Stimulated activated CD8-positive, alpha-beta memory T cell treated with anti-CD3 and anti-CD28 coated beads, Interleukin-15, amount 100 ng/mL, for 1 hour (primary cell): Measurements from ENCODE around the gene CGGBP1.
A peak's percentile ranks its signal among the peaks of the same experiment; 100 is the strongest.

Experiments used
- DNase-seq: peaks from one replicate; pipeline ENCODE4 v3.0.0-alpha.2; 2020; ENCODE audit warnings: low read depth

The CGGBP1 gene, protein sequence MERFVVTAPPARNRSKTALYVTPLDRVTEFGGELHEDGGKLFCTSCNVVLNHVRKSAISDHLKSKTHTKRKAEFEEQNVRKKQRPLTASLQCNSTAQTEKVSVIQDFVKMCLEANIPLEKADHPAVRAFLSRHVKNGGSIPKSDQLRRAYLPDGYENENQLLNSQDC

DNA sequence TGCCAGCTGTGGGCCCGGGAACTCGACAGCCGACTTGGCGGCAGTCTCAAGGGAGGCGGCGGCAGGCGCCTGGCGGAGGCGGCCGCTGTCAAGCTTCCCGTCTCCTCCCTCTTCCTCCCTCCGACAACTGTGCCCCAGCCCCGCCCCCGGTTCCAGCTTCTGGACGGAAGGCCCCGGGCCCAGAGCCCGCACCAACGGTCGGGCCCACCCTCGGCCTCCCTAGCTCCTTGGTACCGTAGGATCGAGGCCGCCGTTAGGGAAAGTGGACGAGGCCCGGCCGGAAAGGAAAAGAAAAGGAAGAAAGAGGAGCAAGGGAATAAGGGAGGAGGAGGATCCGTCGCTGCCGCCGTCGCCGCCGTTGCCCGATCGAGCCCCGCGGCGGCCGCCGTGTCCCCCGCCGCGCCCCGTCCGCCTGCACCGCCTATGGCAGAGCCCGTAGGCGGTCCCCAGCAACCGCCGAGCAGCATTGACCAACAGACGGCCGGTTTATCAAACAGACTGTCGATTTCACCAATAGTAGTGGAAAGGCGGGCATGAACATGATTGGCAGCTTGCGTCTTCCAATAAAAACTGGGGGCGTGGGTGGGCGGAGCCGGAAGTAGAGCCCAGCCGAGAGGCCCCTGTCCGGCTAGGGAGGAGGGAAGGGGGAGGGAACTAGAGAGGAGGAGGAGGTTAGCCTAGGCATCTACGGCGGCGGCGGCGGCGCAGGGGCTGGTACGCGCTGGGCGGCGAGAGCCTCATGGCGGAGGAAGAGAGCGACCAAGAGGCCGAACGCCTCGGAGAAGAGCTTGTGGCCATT is at the start of gene CGGBP1, which contains the start of gene ZNF654:
TSS of gene CGGBP1 (minus strand) at position 425 of the 799 bp plus-strand sequence. CDS start 3,029 bp downstream, outside the sequence.
TSS of gene ZNF654 (plus strand) at position 675 of the 799 bp plus-strand sequence. CDS start at position 740, 65 bp downstream.
- DNase-seq: peak; percentile 99

DNA sequence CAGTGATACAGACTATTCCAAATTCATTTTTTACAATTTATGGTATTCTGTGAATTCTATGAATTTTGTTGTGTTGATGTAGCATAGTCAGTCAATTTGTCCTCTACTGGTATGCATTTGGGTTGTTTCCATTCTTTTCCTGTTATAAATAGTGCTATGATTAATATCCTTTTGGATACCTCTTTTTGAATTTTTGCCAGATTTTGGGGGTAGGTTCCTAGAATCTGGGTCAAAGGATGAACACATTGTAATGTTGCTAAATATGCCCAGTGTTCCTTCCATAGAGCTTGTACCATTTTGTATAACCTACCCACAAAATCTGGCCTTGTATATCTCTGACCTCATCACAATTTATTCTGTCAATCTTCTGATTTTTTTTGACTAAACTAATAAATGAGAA is 46.5 kb upstream of the CGGBP1 start:
- DNase-seq: no peak

DNA sequence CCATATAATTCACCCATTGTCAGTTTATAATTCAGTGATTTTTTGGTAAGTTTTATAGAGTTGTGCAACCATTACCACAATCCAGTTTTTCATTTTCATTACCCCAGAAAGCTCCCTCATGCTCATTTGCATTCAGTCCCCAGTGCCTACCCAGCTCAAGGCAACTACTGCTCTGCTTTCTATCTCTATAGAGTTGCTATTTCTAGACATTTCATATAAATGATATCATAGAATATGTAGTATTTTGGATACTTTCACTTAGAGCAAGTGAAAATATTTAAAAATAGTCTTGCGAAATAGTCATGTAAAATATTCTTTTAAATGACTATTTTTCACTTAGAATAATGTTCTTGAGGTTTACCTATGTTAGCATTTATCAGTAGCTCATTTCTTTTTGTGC is 42.3 kb upstream of the CGGBP1 start:
- no peak for DNase-seq

DNA sequence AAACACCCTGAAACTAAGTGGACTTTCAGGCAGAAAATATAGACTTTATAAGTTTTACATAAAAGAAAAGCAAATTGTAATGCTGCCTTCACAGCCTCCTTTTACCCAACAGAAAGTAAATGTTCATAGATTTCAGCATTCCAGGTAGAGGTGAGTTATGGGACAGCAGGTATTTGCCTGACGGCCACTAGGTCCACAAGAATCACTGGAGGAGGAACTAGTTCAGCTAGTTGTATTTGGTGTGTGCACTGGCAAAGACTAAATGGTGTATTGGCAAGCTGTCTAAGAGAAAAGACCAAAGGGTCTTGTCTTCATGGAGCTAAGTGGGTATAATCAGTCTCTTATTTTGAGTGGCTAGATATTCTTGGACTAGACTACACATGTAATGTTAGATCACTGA is 34.5 kb upstream of the CGGBP1 start:
- DNase-seq: no peak

DNA sequence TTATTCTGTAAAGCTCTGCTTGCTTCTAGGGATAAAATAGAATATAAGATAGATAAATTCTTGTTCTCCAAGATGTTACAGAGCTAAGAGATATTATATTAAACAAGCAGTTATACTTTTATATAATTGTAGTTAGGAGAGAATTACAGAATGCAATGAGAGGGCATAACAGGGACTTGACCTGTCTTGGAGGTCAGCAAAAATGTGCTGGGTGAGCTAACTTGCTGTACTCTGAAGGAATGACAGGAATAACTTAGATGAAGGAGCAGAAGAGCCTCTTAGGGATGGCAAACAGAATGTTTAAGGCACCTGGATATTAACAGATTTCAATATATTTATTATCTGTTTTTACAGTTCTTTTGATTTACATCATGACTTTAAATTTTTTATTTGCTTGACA is 33.5 kb upstream of the CGGBP1 start:
- no peak for DNase-seq

DNA sequence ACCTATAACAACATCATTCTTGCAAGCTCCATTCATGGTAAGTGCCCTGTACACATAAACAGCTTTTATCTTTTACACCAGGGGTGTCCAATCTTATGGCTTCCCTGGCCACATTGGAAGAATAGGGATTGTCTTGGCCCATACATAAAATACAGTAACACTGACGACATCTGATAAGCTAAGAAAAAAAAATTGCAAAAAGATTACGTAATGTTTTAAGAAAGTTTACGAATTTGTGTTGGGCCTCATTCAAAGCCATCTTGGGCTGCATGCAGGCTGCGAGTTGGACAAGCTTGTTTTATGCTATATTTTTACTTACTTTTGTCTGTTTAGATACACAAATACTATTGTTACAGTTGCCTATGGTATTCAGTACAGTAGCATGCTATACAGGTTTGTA is 31.9 kb upstream of the CGGBP1 start:
- no peak for DNase-seq

DNA sequence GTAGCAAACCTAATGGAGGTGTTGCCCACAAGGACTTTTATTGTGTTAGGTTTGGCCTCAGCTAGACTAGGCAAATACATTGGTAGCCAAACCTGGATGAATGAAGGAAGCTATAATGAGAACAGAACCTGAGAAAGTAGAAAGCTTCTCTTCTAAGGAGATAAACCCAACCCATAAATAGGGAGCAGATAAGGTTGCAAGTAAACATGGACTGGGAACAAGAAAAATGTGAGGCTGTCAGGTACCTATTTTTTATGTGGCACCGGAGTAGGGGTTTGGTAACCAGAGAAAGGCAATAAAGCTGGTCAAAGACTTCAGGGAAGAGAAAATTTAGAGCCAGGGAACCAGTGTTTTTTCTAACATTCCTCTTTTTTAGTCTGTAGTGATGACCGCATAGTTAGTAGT is 25.3 kb upstream of the CGGBP1 start:
- DNase-seq: no peak

DNA sequence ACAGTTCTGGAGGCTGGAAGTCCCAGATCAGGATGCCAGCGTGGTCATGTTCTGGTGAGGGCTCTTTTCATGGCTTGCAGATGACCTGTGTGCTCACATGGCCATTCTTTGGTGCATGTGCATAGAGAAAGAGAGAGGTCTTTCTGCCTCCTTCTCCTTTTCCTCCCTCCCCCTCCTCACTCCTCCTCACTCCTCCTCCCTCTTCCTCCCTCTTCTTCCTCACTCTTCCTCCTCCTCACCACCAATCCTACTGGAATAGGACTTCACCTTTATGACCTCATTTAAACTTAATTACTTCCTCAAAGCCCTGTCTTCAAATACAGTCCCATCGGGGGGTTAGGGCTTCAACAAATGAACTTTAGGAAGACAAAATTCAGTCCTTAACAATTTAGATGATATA is 24.0 kb upstream of the CGGBP1 start:
- DNase-seq: no peak

DNA sequence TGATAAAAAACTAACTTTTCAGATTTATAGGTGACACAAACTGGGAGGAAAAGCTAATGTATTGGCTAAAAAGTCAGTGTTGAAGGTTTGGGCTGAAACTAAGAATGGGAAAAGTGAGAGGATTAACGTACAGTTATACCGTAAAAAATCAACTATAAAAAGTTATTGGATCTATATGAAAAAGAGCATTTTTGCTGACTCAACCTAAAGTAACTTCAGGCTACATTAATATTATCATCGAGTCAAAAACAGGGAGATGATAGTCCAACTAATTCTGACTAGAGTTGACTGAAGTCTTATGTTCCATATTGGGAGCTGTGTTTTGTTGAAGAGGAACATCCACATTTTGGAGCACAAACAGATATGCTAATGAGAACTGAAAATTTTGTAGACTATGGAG is 20.1 kb upstream of the CGGBP1 start:
- DNase-seq: no peak

DNA sequence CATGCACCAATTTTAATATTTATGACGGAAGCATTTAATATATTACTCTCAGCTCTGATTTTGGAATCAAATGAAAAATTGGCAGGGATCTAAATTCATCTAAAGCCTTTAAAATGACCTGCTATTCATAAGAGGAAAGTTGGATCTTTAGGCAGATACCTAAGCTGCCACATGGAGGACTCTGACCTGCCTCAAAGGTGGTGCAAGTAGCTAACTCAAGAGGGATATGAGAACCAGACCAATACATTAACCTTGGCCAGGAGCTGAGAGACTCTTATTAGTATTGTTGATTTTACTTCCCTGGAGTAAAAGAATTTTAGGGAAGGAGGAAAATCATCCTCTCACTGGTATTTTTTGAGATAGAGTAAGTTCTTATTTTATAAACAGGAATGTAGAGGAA is 17.9 kb upstream of the CGGBP1 start:
- no peak for DNase-seq

DNA sequence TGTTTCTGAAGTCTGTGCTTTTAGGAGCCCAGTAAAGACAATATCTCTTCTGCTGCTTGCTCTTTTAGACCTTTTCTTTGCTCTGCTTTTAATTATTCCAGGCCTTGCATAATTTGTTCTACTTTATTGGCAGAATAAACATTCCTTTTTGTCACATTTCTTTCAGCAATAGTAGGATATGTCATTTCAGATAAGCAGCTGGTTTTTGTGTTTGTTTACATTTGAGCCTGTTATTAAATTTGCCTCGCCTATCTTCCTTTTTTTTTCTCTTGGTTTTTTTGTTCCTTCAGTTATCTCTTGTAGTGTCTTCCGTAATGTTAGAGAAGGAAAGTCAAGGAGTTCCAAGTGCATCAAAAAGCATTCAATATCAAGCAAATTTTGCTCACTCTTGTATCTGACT is 16.7 kb upstream of the CGGBP1 start:
- no peak for DNase-seq

DNA sequence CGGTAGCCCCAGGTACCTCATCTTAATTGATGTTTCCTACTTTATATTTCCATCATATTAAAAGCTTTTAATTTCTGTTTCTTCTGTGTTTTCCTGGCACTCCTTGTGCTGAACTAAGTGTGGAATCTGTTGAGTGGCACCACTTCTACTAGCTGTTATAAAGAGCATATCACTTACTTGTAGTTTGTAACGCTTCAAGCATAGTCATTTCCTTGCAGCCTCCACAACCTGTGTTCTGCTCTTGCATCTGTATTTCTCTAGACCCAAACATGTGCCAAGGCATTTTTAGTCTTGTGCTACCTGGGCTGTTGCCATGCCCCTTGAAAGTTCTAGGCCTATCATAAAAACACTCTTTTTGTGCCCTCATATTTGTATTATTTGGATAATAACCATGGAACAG is 16.3 kb upstream of the CGGBP1 start:
- DNase-seq: no peak

DNA sequence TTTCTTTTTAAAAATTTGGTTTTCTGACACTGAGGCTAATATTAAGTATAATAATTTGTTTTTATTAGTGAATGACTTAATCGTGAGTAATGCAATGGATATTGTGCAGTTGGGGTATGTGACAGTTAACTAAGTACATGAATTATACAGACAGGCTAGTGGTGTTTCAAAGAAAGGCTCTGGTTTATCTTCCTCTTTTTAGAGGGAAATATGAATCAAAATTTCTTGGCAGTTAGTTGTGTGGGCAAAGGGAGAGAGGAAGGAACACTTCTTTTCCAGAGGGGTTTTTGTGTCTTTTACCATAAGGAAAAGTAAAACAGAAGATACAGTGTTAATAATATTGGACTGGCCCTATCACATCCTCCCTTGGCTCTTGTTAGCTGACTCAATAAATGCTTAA is 2.9 kb upstream of the CGGBP1 start:
- DNase-seq: no peak

DNA sequence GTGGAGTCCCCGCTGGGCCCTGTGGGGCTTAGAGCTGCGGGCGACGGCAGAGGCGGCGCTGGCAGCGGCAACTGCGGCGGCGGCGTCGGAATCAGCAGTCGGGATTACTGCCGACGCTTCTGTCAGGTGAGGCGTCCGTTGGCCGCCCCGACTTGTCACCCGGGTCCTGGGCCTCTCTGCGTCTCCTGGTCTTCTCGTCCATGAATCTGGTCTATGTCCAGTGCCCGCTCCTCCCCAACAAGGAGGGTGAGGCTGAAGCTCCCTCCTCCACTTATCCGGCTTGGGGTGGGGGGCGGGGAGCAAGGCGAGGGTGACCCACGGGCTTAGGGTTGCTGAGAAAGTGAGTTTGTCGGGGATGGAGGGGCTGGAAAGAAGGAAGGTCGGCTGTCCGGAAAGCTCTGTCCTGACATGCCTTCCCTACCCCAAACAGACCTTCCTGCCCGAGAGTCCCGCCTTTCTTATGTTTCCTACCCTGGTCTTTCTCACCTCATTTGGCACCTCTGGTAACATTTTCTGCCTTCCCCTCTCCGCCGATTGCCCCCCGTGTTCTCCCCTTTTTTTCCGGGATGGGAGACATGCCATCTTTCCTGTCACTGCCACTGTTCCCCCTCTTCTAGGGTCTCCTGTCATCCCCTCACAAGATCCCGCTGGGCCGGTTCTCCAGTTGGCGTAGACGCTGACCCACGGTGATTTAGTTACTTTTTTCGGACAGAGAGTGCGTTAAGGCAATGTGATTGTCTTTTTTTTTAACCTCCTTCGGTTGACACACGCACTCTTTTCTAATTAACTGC is 770 bp upstream of the CGGBP1 start:
- DNase-seq: no peak

DNA sequence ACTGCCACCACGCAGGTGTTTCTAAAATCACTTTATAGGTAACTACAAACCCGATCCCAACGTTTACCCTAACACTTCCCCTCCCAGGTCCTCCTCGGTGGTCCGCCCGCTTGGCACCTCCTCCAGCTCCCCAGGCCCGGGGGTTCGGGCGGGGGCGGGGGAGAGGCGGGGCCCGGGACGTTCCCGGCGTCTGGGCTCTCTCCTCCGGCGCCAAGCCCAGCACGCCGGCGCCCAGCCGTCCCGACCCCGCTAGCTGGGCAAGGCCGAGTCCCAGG is 562 bp downstream of the CGGBP1 start:
- DNase-seq: no peak

DNA sequence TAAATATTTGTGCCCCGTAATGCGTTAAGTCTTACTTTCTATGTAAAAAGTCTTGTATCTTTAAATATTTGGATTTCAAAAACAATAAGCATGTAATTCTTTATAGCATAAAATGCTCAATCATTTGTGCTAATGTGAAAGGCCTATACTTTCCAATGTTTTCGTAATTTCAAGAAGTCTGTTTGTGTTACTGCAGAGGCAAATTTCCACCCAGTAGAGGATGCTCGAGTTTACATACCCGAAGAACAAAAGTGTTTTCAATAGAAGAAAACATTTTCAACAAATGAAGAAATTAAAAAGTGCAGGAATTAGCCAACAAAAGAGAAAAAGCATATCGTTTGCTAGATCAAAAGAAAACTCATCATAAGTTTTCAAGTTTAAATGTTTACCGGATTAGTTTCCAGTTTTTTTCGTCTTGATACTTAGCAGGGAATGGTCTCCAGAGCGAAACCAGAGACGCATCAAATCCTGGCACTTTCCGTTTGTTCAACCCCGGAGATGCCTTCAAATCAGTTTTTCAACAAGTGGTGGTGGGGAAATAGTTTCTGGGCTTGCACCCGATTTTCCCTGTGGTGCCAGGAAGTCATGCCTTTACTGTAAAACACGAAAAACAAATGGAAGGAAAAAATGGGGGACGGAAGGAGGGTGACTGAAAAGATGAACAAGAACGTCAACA is 1.0 kb downstream of the CGGBP1 start:
- no peak for DNase-seq

DNA sequence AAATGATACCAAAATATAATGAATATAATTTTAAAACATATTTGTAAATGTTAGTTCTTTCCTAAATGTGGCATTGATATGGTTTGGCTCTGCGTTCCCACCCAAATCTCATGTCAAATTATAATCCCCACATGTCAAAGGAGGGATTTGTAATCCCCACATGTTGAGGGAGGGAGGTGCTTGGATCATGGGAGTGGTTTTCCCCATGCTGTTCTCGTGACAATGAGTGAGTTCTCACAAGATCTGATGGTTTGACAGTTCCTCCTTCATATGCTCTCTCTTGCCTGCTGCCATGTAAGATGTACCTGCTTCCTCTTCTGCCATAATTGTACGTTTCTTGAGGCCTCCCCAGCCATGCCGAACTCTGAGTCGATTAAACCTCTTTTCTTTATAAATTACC is 12.0 kb downstream of the CGGBP1 start:
- no peak for DNase-seq

DNA sequence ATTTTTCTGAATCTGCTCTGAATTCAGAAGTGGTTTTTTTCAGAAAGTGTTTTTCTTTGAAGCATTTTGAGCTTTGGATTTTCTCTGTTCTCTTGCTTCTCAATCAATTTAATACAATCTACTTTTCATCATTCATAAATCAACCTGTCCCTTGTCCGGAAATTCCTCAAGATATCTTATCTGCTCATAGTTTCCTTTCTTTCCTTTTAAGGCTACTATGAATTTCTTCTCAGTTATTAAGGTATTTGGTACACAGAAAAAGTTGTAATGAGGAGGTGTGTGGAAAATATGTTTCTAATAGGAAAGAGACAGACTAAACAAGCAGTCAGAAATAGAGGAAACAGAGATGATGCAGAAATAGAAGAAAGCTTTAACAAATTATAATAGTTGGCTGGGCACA is 14.4 kb downstream of the CGGBP1 start:
- no peak for DNase-seq

DNA sequence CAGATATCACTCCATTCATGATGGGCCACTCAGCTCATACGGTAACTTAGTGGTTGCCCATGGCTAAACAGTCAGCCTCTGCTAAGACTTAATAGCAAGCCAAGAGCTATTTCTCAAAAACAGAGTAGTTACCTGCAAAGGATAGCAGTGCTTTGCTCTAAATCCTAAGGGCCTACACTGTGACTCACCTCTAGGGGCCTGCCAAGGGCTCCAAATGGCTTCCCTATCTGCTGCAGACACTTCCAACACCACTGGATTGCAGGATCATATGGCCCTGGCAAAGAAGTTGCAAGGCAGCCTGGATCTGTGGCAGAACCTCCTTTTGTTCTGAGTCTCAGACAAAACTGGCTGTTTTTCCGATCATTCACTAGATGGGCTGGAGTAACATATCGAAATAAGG is 17.8 kb downstream of the CGGBP1 start:
- DNase-seq: no peak

DNA sequence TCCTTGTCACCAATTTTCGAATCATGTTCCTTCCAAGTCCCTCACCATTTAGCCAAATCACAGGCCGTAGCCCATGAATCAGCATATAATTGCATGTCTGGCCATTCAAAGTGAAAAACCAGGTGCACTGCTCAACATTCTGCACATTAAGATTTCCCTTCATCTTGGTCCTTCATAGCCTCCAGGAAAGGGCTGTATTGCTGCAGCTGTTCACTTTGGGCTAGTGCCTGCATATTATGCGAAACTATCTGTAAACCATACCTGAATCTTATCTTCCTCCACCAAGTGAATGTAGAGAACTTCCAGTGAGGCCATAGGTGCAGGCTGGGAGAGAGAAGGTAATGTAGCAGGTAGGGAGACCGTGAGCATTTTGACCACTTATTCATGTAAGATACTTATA is 18.3 kb downstream of the CGGBP1 start:
- DNase-seq: no peak

DNA sequence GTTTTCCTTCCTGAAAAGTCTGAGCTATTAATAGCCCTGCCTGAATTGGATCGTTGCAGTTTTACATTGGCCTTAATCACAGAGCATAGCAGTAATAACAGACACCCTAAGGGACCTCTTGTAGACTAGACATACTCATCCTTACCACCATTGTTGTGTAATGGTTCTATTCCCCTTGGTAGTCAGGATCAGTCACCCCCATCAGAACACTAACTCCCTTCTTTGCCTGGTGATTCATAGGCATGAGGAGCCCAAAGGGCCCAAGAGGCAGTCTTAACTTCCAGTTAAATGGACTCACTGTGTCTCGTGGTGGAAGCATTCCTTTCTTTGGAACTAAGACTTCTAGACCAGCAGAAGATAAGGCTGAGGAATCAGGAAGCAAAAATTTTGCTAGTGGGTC is 20.2 kb downstream of the CGGBP1 start:
- DNase-seq: no peak

DNA sequence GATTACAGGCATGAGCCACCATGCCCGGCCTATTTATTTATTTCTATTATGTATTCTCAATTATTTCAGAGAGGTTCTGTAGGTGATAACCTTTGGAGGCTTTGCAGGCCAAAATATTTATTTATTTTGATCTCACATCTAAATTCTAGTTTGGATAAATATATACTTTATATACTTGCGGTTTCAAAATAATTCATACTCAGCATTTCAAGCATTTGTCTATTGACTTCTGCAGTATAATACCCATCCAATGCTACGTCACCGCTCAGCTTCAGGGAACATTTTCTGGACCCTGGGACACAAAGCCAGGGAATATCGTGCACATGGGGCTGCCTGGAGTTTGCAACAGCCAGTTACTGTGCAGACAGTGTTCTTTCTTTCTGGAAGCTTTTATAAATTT is 22.6 kb downstream of the CGGBP1 start:
- DNase-seq: no peak
